Endodermal cell (in vitro differentiated cells): ENCODE data around the gene IFITM1. TPM values are rescaled to one million over a fixed set of nuclear protein-coding genes. Genes with fewer than 3 reads are reported as not detected.
"Not testable (repeated sequence)": the region's sequence is repeated elsewhere in the genome, so short reads cannot be mapped to it uniquely, and the experiment has no call there.

Source experiments
- DNase-seq: peaks from one replicate; pipeline ENCODE4 v3.0.0-alpha.2; 2017
- H3K27ac ChIP-seq: 2 replicates; pipeline ENCODE4 v1.5.1; 2013; ENCODE audit warnings: mild to moderate bottlenecking, low read depth, low read length, moderate library complexity
- H3K27me3 ChIP-seq: 2 replicates; pipeline ENCODE4 v1.6.1; 2013; ENCODE audit warnings: mild to moderate bottlenecking, low read length, moderate library complexity; ENCODE audit not compliant: insufficient read depth, control insufficient read depth, poor library complexity, severe bottlenecking
- H3K36me3 ChIP-seq: 2 replicates; pipeline ENCODE4 v1.7.0; 2013; ENCODE audit warnings: mild to moderate bottlenecking, low read length, moderate library complexity; ENCODE audit not compliant: control insufficient read depth, insufficient read depth
- H3K4me1 ChIP-seq: one replicate; pipeline ENCODE4 v1.7.0; 2013; ENCODE audit warnings: low read length; ENCODE audit not compliant: control insufficient read depth, insufficient read depth
- H3K4me3 ChIP-seq: 2 replicates; pipeline ENCODE4 v1.5.1; 2013; ENCODE audit warnings: mild to moderate bottlenecking, low read length, moderate library complexity
- H3K9ac ChIP-seq: 2 replicates; pipeline ENCODE4 v1.6.1; 2013; ENCODE audit warnings: mild to moderate bottlenecking, low read length, moderate library complexity; ENCODE audit not compliant: poor library complexity, severe bottlenecking; ENCODE audit errors: extremely low read depth
- H3K9me3 ChIP-seq: 2 replicates; pipeline ENCODE4 v1.6.1; 2013; ENCODE audit warnings: mild to moderate bottlenecking, low read length, moderate library complexity; ENCODE audit not compliant: control insufficient read depth
- H3K27ac Mint-ChIP-seq: 2 replicates; pipeline ENCODE4 v1.8.0; 2020; ENCODE audit warnings: mixed read lengths
- H3K27me3 Mint-ChIP-seq: 2 replicates; pipeline ENCODE4 v1.8.0; 2021; ENCODE audit warnings: mild to moderate bottlenecking, mixed read lengths; ENCODE audit not compliant: insufficient read depth
- H3K36me3 Mint-ChIP-seq: 2 replicates; pipeline ENCODE4 v1.8.0; 2020; ENCODE audit warnings: low read depth, mixed read lengths
- H3K4me1 Mint-ChIP-seq: 2 replicates; pipeline ENCODE4 v1.8.0; 2020; ENCODE audit warnings: mixed read lengths
- H3K4me3 Mint-ChIP-seq: 2 replicates; pipeline ENCODE4 v1.8.0; 2020; ENCODE audit warnings: mild to moderate bottlenecking, moderate library complexity, mixed read lengths
- H3K9me3 Mint-ChIP-seq: 2 replicates; pipeline ENCODE4 v1.8.0; 2020; ENCODE audit warnings: mild to moderate bottlenecking, mixed read lengths
- CTCF ChIP-seq: fragments of 200-600 bp; sonication (generic); conservative IDR thresholded peaks from 2 replicates; pipeline ENCODE4 v1.5.0; 2021; ENCODE audit warnings: antibody characterized with exemption, mild to moderate bottlenecking
- WGBS, 2 experiments: methylation state at CpG; one replicate each; pipeline versions ENCODE4 v1.1.5 to v1.1.7; 2013; ENCODE audit warnings: missing lambda C conversion rate in 2 of 2, mixed read lengths in 1 of 2; ENCODE audit not compliant: insufficient coverage in 1 of 2, insufficient read length in 1 of 2; 5-methylcytosine and 5-hydroxymethylcytosine counted together
- total RNA-seq, 2 donors: library from RNA; stranded (reverse); fragmentation: NEBNext Ultra II Directional in 1 of 2; extraction: Animal tissue kit (Norgen Biotek cat#: 25700) in 1 of 2; gene quantifications; 2 replicates in 1 of 2; 3 replicates in 1 of 2; pipeline ENCODE4 v1.2.1, GENCODE V29; 2021

IFITM1 gene
- total RNA-seq, 2 donors from 2014 or later = 211 to 558 TPM

- no peaks in the 10 kb centered on the region for H3K36me3 Mint-ChIP-seq
- Histone ChIP-seq H3K4me3 (no peak overlapping the region), H3K36me3 (no peaks in the 10 kb centered on the region), H3K27me3 (no peaks in the 10 kb centered on the region), H3K9ac (no peak overlapping the region), H3K4me1 (no peaks in the 10 kb centered on the region), H3K27ac (no peak overlapping the region), H3K9me3 (no peaks in the 10 kb centered on the region)
- WGBS, 2 experiments = 84 to 86% methylated on average over 9 to 17 of the region's 18 CpGs
- peaks cover 10% of the 10 kb centered on the region for H3K9me3 Mint-ChIP-seq
- peaks cover 5% of the 10 kb centered on the region for H3K4me1 Mint-ChIP-seq
- DNase-seq = peak; percentile 47
- H3K27ac Mint-ChIP-seq = no peak overlapping the region
- peaks cover 2% of the 10 kb centered on the region for H3K27me3 Mint-ChIP-seq
- no peak overlapping the region for H3K4me3 Mint-ChIP-seq
- TF ChIP-seq CTCF = no peak
These were observed 46.3 kb upstream of the IFITM1 start for GRCh38 chr11:267491-267994.

GRCh38 chr11:268716-269145 lies 45.1 kb upstream of the IFITM1 start:
- WGBS, 2 experiments = 89 to 90% methylated on average over 9 to 15 of the region's 16 CpGs
- not testable (repeated sequence) for H3K27me3 ChIP-seq, H3K4me3 ChIP-seq, H3K36me3 ChIP-seq, H3K27ac ChIP-seq, H3K9me3 Mint-ChIP-seq, H3K4me1 ChIP-seq, H3K4me1 Mint-ChIP-seq, H3K4me3 Mint-ChIP-seq, H3K36me3 Mint-ChIP-seq, H3K9ac ChIP-seq, H3K27me3 Mint-ChIP-seq, H3K27ac Mint-ChIP-seq, H3K9me3 ChIP-seq
- peak; percentile 37 for DNase-seq

GRCh38 chr11:269146-269890 lies 44.5 kb upstream of the IFITM1 start:
- Mint-ChIP-seq H3K27ac (no peak overlapping the region), H3K4me3 (no peak overlapping the region), H3K9me3 (peaks cover 10% of the 10 kb centered on the region), H3K4me1 (peaks cover 5% of the 10 kb centered on the region), H3K27me3 (peaks cover 4% of the 10 kb centered on the region), H3K36me3 (no peaks in the 10 kb centered on the region)
- WGBS, 2 experiments = 82 to 83% methylated on average over 16 to 20 of the region's 21 CpGs
- no peak overlapping the region for H3K27ac ChIP-seq
- H3K4me1 ChIP-seq = no peaks in the 10 kb centered on the region
- no peak overlapping the region for H3K9ac ChIP-seq
- DNase-seq = no peak
- H3K4me3 ChIP-seq = no peak overlapping the region
- no peaks in the 10 kb centered on the region for H3K27me3 ChIP-seq
- no peaks in the 10 kb centered on the region for H3K9me3 ChIP-seq
- TF ChIP-seq CTCF = no peak
- H3K36me3 ChIP-seq = no peaks in the 10 kb centered on the region
